Motor neuron (in vitro differentiated cells): Measurements from ENCODE around the gene PLEKHA7. TPM values are rescaled to one million over a fixed set of nuclear protein-coding genes. Genes with fewer than 3 reads are reported as not detected.

Experiments used
- ATAC-seq, 8 experiments: fragments of 200-7000 bp; cut with Tn5 transposase; replicated peaks in 6 of 8; 2 replicates each; pipeline ENCODE4 v1.8.0; 2021; ENCODE audit warnings: mild to moderate bottlenecking in 8 of 8, moderate library complexity in 8 of 8
- H3K27ac ChIP-seq, 2 donors: fragments of 250-450 bp; sonication (Bioruptor Pico); 2 replicates each; pipeline ENCODE4 v1.9.0; 2021; ENCODE audit warnings: antibody characterized with exemption in 2 of 2, mild to moderate bottlenecking in 2 of 2, moderate library complexity in 1 of 2
- H3K4me1 ChIP-seq, 2 donors: fragments of 250-450 bp; sonication (Bioruptor Pico); replicated peaks in 1 of 2; 2 replicates each; pipeline ENCODE4 v1.6.1; 2021; ENCODE audit warnings: antibody characterized with exemption in 2 of 2, mild to moderate bottlenecking in 2 of 2, moderate library complexity in 1 of 2
- H3K4me3 ChIP-seq, 5 donors: fragments of 250-450 bp; sonication (Bioruptor Pico); 2 replicates each; pipeline ENCODE4 v1.9.0; 2021; ENCODE audit warnings: antibody characterized with exemption in 5 of 5, mild to moderate bottlenecking in 5 of 5, moderate library complexity in 4 of 5
- WGBS, 10 experiments: fragments of 450-650 bp; shearing (Covaris generic); methylation state at CpG; one replicate each; pipeline ENCODE4 v1.0.0; 2022; 5-methylcytosine and 5-hydroxymethylcytosine counted together
- in situ Hi-C, 9 experiments: fragments of 400-800 bp; cut with MboI; loops; one replicate each; pipeline ENCODE4 v1.15.0; 2021; ENCODE audit warnings: low sequenced_read_pairs in 9 of 9, low pct_unique_long_range_greater_than_20kb in 2 of 9; ENCODE audit not compliant: unreplicated experiment in 9 of 9
- total RNA-seq, 8 experiments: library from RNA; unstranded; fragments of 300-600 nt; gene quantifications; 2 replicates each; pipeline versions ENCODE4 v1.2.3 to v1.2.4, GENCODE V29; 2022

Gene PLEKHA7
- total RNA-seq, 8 experiments from 2014 or later = 1.0 to 14.3 (median 4.3) TPM

- WGBS, 10 experiments = 71 to 100% (median 80%) methylated on average over 1 to 3 of the region's 4 CpGs; no CpG with 5 or more reads in 6 of the 10 experiments
- no peak for ATAC-seq
- Histone ChIP-seq H3K27ac (no peak overlapping the region), H3K4me3 (no peak overlapping the region), H3K4me1 (no peaks in the 10 kb centered on the region)
- in situ Hi-C loops = loop anchor here in 1 of 9 experiments (25.0 kb wide), 1 partner anchor 270 kb away; the partner anchor contains the start of gene RPS13
Measured at GRCh38 chr11:16817351-16817750, 196.9 kb downstream of the PLEKHA7 start.

GRCh38 chr11:16816358-16817270 is 197.6 kb downstream of the PLEKHA7 start:
- H3K27ac ChIP-seq = no peak overlapping the region
- no peak overlapping the region for H3K4me3 ChIP-seq
- in situ Hi-C loops = loop anchor here in 1 of 9 experiments (25.0 kb wide), 1 partner anchor 271 kb away; the partner anchor contains the start of gene RPS13
- no peaks in the 10 kb centered on the region for H3K4me1 ChIP-seq
- WGBS, 10 experiments = 98 to 100% (median 100%) methylated on average over 2 to 8 of the region's 32 CpGs; no CpG with 5 or more reads in 6 of the 10 experiments
- no peak for ATAC-seq

- peak in 3 of 8 experiments; percentile 38 to 77 (median 69) for ATAC-seq
- WGBS, 10 experiments = 0 to 95% (median 58%) methylated on average over 1 to 7 of the region's 23 CpGs; no CpG with 5 or more reads in 1 of the 10 experiments
- in situ Hi-C loops = loop anchor here in 1 of 9 experiments (25.0 kb wide), 1 partner anchor 272 kb away; the partner anchor contains the start of gene RPS13
- Histone ChIP-seq H3K4me1 (no peaks in the 10 kb centered on the region), H3K4me3 (no peak overlapping the region), H3K27ac (no peak overlapping the region)
Measured at GRCh38 chr11:16815047-16815767, 199.0 kb downstream of the PLEKHA7 start.

DNA sequence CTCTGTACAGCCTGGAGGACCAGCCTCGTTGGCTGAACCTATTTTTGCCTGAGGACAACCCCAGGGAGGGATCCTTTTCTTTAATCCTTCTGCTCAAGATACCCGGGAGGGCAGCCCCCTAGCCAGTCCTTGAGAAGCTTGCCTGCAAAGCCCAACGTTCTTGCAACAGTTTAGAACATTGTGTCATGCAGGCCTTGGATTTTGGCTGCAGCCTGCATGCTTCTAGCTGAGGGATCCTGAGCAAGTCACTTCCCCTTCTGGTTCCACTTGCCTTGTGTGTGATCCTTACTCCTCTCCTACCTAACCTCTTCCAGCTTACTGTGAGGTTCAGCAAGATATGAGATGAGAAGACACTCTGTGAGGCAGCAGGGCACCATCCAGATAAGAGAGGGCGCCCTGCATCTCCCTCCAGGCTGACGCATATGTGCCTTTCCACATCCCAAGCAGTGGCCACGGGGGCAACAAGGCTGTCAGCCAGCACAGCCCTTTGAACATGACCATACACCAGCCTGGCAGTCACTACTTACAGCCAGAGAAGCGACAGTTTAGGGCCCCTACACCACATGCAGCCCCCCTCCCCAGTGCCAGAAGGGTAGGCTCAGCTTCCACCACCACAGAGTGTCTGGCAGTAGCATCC is 199.7 kb downstream of the PLEKHA7 start:
- Histone ChIP-seq H3K4me3 (no peak overlapping the region), H3K27ac (no peak overlapping the region), H3K4me1 (no peaks in the 10 kb centered on the region)
- in situ Hi-C loops = loop anchor here in 1 of 9 experiments (25.0 kb wide), 1 partner anchor 273 kb away; the partner anchor contains the start of gene RPS13
- 48 to 100% (median 72%) methylated on average over 1 to 7 of the region's 7 CpGs; no CpG with 5 or more reads in 4 of the 10 experiments for WGBS, 10 experiments
- ATAC-seq = no peak

DNA sequence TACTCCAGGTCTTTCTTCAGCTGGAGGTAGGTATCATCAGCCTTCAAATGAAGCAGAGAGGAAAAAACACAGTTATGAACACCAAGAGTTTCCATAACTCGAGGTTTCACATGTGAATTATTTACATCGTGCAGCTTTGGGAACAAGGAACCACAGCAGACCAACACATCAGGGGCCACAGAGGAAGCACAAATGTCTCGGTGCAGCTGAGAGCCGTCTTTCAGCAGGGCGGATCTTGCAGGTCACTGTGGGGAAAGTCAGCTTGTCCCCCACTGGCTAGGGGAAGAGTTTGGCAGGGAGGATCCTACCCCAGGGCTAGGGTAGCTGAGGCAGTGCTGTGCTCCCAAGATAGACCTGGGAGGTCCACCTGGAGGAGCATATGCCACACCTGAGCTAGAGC is 201.1 kb downstream of the PLEKHA7 start:
- no peaks in the 10 kb centered on the region for H3K4me1 ChIP-seq
- H3K27ac ChIP-seq = no peak overlapping the region
- 63 to 100% (median 97%) methylated on average over 1 to 4 of the region's 5 CpGs; no CpG with 5 or more reads in 4 of the 10 experiments for WGBS, 10 experiments
- in situ Hi-C loops = loop anchor here in 1 of 9 experiments (25.0 kb wide), 1 partner anchor 274 kb away; the partner anchor contains the start of gene RPS13
- H3K4me3 ChIP-seq = no peak overlapping the region
- ATAC-seq = no peak

- in situ Hi-C loops = loop anchor here in 1 of 9 experiments (25.0 kb wide), 1 partner anchor 275 kb away; the partner anchor contains the start of gene RPS13
- Histone ChIP-seq H3K4me1 (no peaks in the 10 kb centered on the region), H3K27ac (no peak overlapping the region), H3K4me3 (no peak overlapping the region)
- ATAC-seq = no peak
- WGBS, 10 experiments = 20 to 100% (median 57%) methylated on average over 1 to 5 of the region's 5 CpGs; no CpG with 5 or more reads in 2 of the 10 experiments
Measured at GRCh38 chr11:16812274-16812673, 201.9 kb downstream of the PLEKHA7 start.

DNA sequence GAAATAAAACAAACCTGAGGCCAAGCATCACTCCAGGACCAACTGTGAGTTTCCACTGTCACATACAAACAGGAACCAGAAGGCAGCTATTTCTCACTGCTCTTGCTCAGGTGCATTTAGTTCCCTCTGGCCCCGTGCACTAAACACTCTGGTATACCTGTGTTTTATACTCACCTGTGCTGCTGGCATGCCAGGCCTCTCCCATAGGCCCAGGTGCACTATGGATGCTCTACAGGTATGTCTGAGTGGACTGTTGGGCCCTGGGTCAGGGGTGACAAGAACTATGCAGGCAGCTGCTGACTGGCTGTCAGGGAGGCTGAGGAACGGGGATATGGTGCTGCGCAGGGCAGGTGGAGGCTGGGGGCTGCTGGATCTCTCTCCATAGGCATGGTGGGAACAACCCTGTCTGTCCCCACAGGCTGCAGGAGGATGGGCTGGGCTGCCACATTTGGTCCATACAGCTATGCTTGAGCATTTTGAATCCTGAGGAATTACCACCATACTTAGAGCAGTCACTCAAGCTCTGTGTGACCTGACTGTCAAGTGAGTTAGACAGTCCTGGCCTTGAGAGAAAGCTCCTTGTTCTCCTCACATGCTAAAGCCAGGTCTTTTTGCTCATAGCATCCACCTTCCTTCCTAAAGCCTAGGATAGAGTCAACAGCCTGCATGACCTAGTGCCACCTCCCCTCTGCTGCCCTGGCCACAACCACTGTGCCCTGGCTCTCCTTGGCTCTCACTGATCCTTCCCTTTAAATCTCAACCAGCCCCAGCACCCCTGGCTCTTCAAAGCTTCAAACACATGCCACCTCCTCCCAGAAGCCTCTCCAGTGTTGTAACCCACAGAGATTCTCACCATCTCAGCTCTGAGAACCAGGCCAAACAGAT is 202.8 kb downstream of the PLEKHA7 start:
- in situ Hi-C loops = loop anchor here in 1 of 9 experiments (25.0 kb wide), 1 partner anchor 276 kb away; the partner anchor contains the start of gene RPS13
- Histone ChIP-seq H3K27ac (no peak overlapping the region), H3K4me1 (peaks cover 0 to 2% of the 10 kb centered on the region in 2 donors), H3K4me3 (no peak overlapping the region)
- 20 to 83% methylated on average over 1 of the region's 3 CpGs; no CpG with 5 or more reads in 8 of the 10 experiments for WGBS, 10 experiments
- no peak for ATAC-seq

- Histone ChIP-seq H3K27ac (no peak overlapping the region), H3K4me1 (peaks cover 8% of the 10 kb centered on the region in 2 donors), H3K4me3 (no peak overlapping the region)
- ATAC-seq = peak in 4 of 8 experiments; percentile 22 to 79 (median 62)
- in situ Hi-C loops = loop anchor here in 1 of 9 experiments (25.0 kb wide), 1 partner anchor 277 kb away; the partner anchor contains the start of gene RPS13
- WGBS, 10 experiments = 29 to 100% (median 80%) methylated on average over 1 to 9 of the region's 11 CpGs; no CpG with 5 or more reads in 1 of the 10 experiments
Measured at GRCh38 chr11:16809886-16810668, 204.1 kb downstream of the PLEKHA7 start.

- Histone ChIP-seq H3K4me1 (peaks cover 8% of the 10 kb centered on the region in 2 donors), H3K27ac (no peak overlapping the region), H3K4me3 (no peak overlapping the region)
- in situ Hi-C loops = loop anchor here in 1 of 9 experiments (25.0 kb wide), 1 partner anchor 280 kb away; the partner anchor contains the start of gene RPS13
- ATAC-seq = peak in 2 of 8 experiments; percentile 13 to 27
- WGBS, 10 experiments = 21 to 100% (median 80%) methylated on average over 1 to 3 of the region's 3 CpGs; no CpG with 5 or more reads in 1 of the 10 experiments
Measured at GRCh38 chr11:16807306-16807705, 206.9 kb downstream of the PLEKHA7 start.

GRCh38 chr11:16806791-16807190 is 207.4 kb downstream of the PLEKHA7 start:
- Histone ChIP-seq H3K4me3 (no peak overlapping the region), H3K27ac (no peak overlapping the region), H3K4me1 (peaks cover 8% of the 10 kb centered on the region in 2 donors)
- ATAC-seq = peak in 2 of 8 experiments; percentile 34 to 57
- in situ Hi-C loops = loop anchor here in 1 of 9 experiments (25.0 kb wide), 1 partner anchor 281 kb away; the partner anchor contains the start of gene RPS13
- WGBS, 10 experiments = 12 to 100% (median 83%) methylated on average over 2 to 9 of the region's 11 CpGs; no CpG with 5 or more reads in 1 of the 10 experiments
